Activated T-helper 9 cell treated with anti-CD3 and anti-CD28 coated beads, Interleukin-2, amount 50 U/mL, for 16 hours (primary cell): ENCODE measurements around the gene RAB33A.
"Not testable (repeated sequence)": the region's sequence is repeated elsewhere in the genome, so short reads cannot be mapped to it uniquely, and the experiment has no call there.

Experiments
- DNase-seq: peaks from one replicate; pipeline ENCODE4 v3.0.0-alpha.2; 2020; ENCODE audit warnings: low read depth

The RAB33A gene

DNA sequence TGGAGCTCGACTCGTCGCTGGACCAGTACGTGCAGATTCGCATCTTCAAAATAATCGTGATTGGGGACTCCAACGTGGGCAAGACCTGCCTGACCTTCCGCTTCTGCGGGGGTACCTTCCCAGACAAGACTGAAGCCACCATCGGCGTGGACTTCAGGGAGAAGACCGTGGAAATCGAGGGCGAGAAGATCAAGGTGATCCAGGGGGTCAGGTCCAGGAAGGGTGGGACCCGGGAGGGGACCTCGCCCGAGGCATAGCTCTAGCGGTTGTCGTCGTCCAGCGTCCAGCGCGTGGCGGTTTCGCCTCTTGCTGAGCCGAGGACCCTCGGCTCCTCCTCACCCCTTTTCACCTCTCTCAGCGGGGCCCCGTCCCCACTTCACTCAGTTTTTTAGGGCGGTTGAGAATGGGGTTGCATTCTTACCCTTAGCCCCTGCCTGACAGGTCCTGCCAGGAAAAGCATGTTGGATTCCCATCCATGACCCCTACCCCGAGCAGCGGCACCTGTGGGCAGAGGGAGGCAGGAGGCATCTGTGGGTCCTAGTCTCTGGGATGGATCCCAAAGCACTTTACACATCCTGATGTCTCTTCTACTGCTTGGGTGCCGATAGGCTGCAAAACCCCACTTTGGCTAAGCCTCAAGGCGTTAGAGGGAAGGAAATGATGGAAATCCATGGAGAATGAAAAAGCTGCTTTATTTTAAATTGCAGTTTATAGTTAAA is 524 bp downstream of the RAB33A start:
- no peak for DNase-seq

DNA sequence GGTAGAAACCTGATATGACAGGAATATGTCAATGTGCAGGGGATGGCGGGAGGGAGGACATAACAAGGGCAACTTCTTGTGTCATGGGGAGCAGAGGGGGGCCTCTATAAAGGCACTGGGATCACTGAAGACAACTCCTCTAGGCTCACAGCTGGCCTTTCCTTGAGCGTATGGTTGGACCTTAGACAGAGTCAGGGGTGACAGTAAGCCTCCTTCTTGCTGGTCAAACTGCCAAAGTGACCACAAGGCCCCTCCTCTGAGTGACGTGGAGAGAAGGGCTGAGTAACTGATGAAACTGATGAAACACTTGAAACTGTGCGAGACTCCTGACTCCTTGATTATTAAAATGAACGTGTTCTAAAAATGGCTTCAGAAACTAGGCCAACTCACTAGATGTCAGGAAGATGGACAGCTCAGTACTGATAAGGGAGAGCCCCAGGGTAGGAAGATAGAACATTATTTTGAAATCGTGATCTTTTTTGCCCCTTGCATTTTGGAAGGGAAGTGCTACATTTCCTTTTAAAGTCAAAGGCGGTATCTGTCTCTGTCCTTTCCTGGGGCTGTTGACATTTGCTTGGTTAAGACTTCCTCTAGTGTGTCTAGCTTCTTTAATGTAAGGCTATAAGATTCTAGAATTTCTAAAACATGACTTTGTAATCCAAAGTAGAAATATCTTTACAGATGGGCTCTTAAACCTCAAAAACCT is 1.6 kb downstream of the RAB33A start:
- DNase-seq: no peak

DNA sequence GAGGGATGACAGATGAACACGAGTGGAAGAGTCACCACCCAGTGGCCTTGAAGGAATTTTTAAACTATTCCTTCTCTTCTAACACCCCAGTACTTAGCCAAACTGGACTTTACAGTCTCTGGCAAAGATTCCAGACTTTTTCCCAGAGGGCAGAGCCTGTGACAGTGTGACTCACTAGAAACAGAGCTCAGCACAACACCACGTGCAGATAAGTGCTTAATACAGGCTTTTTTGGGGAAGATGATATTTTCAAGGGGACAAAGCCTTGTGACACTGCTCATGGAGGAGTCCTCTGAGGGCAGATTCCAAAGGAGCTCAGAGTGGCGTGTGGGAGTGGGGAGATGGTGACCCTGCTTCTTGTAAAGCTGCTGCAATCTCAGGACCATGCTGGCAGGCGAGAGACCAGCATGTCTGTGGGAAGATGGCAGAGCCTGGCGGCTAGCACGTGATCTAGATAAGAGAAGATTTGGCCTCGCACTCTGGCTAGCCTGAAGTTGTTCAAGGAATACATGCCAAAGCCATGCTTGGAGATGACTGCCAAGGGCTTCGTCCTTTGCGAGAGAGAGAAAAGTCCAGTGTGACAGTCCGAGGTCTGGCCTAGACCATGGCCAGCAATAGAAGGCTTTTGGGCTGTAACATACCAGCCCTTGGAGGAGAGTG is 2.4 kb downstream of the RAB33A start:
- DNase-seq: no peak

DNA sequence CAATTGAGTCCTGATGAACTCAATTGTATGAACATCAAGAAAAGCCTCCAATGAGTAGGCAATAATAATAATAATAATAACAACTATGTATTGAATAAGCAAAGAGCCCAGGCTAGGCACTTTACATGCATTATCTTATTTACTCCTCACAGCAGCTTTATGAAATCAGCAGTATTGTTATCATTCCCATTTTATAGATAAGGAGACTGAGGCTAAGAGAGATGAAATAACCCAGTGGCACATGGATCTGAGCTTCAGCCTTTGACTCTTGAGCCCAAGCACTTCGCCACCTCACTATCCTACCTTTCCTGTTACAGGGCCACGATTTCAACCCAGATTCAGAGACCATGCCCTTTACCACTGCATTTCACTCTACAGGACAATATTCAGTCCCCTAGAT is 3.2 kb downstream of the RAB33A start:
- no peak for DNase-seq

DNA sequence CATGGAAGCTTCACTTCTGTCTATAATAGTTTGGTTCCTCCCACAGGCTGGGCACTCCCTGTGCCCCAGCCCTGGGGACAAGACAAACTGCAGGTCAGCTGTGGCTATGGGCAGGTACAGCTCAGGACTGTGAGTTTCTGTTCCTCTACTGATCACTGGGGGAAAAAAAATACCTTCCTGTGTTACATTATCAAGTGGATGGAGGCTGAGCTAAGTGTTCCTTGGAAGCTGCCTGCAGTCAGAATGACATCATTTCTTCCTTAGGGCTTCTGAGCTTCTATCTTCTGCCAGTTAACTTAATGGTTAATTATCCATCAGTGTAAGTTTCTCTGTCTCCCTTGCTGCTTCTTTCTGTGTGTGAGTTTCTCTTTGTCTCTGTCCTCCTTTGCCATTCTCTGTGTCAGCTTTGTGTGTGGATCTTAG is 4.6 kb downstream of the RAB33A start:
- DNase-seq: no peak

DNA sequence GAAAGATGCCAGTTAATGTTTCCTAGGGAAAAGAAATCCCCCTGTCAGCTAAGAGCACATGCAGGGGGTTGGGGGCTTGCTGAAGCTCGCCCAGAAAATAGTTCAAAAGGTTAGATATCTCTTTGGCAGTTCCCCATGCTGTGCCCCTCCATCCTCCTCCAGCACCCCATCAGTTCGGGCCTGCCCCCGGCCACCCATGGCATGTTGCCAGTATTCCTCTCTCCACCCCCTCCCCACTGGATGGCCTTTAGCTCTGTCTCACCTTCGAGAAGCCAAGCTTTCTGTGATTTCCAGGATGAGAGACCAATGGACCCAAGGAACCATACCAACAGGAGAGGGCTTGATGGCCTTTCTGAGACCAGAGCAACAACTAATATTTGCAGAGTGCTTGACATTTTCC is 5.2 kb downstream of the RAB33A start:
- DNase-seq: no peak

DNA sequence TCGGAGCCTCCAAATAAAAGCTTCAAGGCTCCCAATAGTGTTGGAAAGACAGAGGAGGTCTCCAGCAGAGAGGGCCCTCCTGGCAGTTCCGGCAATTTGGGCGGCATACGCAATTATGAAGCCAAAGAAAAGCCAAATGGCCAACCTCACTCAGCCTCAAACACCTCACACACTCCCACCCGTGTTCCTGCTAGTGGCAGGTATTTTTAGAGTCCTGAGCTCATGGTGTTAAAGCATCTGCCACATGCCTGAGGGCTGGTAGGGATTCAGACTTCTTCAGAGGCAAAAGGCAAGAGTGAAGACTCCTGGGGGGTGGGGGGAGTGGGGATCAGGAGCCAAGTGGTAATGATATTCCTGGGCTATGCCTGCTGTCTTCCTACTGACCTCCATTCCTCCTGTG is 7.4 kb downstream of the RAB33A start:
- no peak for DNase-seq

DNA sequence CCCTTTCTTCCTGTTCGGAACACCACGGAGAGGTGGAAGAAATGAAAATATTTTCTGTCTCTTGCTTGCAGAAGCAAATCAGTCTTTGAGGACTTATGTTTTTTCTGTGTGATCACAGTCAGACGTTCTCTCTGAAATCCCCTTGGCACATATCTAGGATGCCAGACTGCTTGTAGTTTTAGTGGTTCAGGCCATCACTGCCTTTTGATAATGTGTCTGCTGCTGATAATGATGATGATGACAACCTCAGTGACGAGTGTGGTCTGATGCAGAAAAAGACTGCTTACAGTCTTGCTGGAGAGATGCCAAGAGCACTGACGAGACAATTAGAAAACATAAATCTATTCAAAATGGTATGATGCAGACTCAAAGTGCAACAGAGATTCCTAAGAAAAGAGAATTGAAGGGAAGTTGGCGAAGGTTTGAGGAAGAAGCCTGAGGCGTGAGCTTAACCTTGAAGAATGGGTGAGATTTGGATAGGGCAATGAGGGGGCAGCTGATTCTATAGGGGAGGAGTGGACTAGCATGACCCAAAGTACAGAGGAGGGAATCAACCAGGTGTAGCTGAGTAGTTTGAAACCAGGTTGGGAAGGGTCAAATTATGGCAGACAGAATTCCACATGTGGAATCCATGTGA is 7.9 kb downstream of the RAB33A start:
- DNase-seq: no peak

DNA sequence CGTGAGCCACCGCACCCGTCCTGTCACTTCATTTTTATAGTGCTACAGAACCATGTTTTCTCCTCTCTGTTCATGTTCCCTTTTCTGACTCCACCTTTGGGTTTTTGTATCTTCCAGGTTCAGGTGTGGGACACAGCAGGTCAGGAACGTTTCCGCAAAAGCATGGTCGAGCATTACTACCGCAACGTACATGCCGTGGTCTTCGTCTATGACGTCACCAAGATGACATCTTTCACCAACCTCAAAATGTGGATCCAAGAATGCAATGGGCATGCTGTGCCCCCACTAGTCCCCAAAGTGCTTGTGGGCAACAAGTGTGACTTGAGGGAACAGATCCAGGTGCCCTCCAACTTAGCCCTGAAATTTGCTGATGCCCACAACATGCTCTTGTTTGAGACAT is 12.4 kb downstream of the RAB33A start:
- DNase-seq: no peak

DNA sequence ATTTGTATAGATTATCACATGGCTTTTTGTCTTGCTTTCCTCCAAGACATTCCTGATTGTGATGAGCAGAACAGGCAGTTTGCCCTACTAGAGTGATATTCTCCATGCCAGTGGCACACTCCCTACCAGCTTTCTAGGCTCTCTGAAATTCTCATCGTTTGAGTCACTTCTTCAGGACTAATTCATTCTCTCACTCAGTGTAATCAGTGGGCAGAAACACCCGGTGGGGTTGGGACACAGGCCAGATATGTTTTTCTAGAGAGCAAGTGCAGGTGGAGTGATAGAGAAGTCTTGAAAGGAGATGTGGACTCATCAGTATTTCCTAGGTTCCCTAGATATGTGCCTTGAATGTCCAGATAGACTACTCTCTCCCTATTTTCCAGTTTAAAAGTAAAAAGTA is 13.1 kb downstream of the RAB33A start:
- DNase-seq: no peak

DNA sequence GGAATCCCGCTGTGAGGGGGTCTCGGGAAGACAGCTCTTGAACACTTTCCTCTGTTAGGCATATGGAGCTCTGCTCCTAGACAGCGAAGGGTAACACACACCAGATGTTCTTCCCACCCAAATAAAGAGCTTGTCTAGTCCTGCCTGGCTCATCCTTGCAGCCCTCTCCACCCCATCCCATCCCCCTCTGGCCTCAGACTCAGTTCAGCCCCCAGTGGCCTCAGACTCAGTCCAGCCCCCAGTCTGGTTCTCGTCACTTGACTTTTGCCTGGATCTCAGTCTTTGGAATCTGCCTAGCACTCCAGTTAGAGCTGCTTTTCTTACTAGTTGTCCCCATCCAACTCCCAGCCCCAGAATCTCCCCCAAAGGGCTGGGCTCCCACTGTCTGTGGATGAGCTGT is 14.9 kb downstream of the RAB33A start:
- no peak for DNase-seq

DNA sequence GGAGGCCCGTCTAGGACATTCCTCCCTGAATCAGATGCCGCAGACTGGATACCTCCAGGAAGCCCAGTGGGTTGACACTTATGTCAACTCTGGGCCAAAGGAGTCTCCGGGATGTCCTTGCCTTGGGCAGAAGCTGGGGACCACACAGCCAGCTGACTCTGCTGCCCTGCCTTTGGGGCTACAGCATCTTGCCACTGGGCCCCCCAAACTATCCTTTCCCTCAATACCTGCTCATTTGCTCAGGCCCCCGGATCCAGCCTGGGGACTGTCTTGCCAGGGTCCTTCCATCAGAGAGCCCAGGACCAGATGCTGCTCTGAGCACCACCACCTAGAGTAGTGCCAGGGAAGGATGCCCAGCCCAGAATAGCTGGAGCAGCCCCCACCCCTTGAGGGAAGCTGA is 19.0 kb downstream of the RAB33A start:
- no peak for DNase-seq

DNA sequence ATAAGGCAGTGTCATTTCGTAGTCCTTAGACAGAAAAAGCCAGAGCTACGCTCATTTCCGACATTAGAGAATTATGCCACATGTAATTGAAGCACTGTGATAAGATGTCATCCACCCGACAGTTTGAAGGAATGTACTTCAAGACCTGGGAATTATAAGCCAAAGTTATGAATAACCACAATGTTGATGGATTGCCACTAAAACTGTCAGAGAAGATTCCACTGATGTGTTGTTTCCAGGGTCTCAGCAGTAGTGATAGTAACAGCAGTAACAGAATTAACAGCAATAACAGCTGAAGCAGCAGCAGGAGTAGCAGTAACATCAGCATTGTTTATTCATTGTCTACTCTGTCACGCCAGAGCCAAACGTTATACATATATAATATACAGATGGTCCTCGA is 24.7 kb downstream of the RAB33A start:
- no peak for DNase-seq

DNA sequence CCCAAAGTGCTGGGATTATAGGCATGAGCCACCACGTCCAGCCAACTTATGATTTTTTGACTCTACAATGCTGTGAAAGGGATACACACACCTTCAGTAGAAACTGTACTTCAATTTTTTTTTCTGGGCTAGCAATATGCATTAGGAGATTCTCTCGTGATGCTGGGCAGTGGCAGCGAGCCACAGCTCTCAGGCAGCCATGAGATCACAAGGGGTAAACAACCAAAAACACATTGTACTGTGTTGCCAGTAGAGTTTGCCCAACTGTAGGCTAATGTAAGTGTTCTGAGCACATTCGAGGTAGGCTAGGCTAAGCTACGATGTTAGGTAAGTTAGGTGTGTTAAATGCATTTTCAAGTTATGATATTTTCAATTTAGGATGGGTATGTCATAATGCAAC is 25.7 kb downstream of the RAB33A start:
- DNase-seq: no peak

DNA sequence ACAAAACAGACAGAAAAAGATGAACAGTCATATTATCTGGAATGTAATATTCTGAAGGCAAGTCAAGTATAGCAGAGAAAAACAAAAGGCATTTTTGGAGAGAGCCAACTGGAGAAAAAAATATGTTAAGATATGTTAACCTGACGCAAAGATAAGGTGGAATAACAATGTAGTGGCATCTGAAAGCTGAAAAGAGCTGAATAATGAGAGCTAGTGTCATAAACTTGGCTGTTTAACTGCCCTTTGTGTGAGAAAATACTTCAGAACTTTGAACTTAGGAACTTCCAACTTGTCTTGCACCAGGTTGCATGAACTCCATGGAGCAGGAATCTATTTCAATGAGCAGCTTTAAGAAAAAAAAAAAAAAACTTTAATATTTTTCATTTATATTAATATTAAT is 32.9 kb downstream of the RAB33A start:
- no peak for DNase-seq

DNA sequence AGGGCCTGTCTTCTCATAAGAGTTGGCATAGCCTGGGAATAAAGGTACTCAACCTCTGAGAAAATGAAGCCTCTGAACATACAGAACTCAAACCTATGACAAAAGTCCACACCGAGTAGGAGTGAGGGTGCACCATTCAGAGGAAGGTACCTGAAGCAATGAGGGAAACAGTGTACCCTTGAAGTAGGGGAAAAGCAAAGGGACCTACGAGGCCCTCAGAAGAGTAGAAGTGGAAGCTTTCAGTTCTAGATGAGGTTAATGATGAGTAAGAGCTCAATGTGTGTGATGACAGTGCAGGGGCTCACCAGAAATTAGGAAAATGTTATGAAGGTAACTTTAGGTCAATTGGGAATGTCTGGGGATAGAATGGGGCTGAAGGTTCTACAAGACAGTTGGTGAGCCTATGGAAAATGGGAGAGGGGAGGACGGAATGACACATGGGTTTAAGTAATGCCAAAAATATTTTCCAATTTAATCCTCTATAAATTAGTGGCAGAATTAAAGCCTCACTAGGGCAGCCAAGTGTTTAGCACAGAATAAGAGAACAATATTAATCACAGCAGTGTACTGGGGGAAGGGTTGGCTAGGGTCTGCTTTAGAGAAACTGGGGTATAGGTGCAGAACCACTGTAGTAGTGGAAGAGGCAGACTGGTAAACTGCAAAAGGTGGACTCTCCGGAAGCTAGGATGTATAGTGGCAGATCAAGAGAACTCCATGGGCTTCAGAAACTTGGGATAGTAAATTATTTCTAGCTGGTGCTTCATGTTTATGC is 39.8 kb downstream of the RAB33A start:
- DNase-seq: no peak

DNA sequence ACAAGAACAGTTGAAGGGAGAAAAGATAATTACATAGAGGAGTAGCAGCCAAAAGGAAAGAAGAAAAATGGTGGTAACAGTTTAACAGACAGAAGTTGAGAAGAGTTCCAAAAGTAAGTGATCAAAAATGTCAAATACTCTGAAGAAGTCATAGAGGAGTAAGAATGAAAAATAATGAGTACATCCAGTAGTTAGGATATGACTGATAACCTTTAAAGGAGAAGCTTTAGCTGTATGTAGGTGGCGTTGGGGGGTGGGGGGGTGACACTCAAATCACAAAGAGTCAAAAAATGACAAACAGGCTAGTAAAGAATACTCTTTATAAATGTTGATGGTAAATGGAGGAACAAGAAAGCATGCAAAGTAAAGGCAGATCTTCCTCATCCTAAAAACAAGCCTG is 40.6 kb downstream of the RAB33A start:
- no peak for DNase-seq

DNA sequence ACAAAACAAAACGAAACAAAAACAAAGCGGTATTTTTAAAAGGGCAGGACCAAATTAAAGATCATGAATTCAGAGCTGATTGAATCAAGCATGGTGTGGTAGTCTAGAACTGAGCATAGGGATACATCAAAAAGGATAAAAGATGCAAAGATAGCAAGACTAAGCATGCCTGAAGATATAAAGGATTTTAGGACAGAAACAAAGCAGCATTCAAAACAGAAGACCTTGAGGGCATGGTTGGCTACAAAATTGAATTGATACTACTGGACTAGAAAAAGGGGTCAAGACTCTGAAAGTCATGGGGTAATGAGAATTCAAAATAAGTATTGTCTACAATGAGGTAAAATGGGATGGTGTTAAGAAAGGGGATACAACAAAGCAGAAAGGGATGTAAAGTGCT is 41.6 kb downstream of the RAB33A start:
- DNase-seq: no peak

DNA sequence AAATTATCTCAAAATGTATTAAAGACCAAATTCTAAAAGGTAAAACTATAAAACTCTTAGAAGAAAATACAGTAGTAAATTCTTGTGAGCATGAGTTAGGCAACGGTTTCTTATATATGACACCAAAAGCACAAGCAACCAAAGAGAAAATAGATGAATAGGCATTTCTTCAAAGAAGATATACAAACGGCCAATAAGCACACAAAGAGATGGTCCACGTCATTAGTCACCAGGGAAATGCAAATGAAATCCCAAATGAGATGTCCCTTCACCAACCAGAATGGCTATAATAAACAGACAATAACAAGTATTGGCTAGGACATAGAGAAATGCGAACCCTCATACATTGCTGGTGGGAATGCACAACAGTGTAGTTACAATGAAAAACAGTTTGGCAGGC is 44.6 kb downstream of the RAB33A start:
- no peak for DNase-seq

DNA sequence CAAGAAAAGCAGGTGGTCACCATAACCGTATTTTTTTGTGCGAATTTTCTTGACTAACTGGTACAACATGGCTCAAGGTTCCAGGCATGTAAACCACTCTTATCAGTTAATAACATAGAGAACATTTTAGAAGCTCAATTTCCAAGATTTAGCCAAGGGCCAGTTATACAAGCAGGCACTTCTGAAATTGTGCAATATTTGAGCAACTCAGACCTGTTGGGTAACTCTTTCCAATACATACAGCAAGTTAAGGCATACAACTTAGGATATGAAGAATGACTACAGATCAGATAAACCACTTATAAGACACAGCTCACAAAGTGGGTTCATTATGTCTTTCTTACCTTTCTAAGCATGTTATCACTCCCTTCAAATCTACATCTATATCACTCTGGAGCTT is 53.0 kb downstream of the RAB33A start:
- DNase-seq: no peak

DNA sequence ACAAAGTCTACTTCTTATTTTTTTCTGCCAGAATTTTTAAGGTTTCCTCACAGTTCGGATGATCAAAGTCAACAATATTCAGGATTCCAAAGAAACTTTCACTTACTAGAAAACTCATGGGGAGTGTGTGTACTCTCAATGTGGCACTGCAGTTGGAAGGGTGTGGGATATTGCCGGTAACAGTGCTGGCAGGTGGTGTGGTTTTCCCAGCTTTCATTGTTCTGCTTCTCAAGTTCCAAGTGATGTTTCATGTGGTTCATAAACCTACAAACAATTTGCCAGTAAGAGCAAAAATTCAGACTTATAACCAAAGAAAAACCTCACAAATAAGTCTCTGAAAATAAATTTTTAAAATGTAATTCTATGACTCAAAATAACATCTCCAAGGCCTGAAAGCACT is 57.1 kb downstream of the RAB33A start:
- no peak for DNase-seq

DNA sequence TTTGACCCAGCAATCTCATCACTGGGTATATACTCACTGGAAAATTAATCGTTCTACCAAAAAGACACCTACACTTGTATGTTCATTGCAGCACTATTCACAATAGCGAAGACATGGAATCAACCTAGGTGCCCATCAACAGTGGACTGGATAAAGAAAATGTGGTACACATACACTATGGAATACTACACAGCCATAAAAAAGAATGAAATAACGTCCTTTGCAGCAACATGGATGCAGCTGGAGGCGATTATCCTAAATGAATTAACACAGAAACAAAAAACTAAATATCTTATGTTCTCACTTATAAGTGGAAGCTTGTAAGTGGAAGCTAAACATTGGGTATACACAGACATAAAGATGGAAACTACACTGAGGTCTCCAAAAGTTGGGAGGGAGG is 59.4 kb downstream of the RAB33A start:
- DNase-seq: not testable (repeated sequence)
